ENCODE data around the gene CRELD1. TPM values are rescaled to one million over a fixed set of nuclear protein-coding genes. Genes with fewer than 3 reads are reported as not detected.

Gene CRELD1
- total RNA-seq, 1 experiment from 2014 or later, result 9.9 TPM

DNA sequence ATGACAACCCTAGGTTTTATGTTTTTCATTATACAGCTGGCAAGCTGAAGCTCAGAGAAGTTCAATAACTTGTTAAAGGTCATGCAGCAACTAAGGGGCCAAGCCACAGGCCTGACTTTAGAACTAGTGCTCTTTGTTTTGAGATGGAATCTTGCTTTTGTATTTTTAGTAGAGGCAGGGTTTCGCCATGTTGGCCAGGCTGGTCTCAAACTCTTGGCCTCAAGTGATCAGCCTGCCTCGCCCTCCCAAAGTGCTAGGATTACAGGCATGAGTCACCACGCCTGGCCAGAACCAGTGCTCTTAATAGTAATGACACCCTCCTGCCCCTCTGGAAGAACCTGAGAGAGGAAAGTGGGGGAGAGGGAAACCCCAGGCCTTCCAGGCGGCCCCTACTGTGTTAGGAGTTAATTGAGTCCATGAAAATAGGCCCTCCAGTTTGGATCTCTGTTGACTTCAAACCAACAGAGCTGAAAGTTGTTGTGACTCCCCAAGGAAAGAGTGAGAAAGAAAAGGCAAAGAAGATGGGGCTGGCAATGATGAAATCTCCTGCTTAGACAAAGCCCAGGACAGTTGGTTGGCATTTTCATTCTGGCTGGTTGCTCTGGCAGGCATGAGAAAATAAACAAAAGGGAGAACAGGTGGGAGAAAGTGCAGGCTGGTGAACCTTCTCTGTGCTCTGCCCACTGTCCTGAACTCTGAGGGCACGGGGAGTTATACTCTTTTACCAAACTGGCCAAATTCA is 22.1 kb downstream of the CRELD1 start:
- peak; percentile 55 for DNase-seq (ENCODE audit: low read depth)

DNA sequence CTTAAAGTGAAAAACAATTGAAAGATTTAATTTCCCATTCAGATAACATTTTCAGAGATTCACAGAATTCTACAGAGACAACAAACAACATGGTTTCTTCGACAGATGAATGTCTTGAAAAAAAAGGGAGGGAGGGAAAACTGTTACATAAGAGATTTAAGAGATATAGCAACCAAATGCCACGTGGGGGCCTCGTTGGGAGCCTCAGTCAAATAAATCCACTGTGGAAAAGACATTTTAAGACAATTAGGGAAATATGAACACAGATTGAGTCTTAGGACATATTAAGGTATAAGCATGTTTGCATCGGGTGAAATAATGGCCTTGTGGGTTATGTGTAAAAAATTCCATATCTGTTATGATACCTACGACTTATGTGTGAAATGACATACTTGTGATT is 23.6 kb downstream of the CRELD1 start:
- no peak for DNase-seq (ENCODE audit: low read depth)

DNA sequence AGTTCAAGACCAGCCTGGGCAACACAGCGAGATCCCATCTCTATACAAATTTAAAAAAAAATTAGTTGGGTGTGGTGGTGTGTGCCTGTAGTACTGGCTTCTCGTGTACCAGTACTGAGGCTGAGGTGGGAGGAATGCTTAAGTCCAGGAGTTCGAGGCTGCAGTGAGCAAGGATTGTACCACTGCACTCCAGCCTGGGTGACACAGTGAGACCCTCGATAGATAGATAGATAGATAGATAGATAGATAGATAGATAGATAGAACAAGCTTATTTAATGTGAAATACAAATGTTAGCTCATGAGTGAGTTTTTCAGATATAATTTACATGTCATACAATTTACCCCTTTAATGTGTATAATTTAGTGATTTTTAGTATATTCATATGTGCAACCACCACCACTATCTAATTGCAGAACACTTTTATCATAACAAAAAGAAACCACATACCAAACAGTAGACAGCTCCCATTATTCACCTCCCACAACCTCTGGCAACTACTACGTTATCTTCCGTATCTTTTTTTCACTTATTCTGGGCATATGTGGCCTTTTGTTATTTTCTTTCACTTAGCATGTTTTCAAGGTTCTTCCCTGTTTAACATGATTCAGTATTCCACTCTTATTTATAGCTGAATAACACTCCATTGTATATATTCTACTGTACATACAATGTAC is 31.7 kb downstream of the CRELD1 start:
- DNase-seq (ENCODE audit: low read depth), result no peak

DNA sequence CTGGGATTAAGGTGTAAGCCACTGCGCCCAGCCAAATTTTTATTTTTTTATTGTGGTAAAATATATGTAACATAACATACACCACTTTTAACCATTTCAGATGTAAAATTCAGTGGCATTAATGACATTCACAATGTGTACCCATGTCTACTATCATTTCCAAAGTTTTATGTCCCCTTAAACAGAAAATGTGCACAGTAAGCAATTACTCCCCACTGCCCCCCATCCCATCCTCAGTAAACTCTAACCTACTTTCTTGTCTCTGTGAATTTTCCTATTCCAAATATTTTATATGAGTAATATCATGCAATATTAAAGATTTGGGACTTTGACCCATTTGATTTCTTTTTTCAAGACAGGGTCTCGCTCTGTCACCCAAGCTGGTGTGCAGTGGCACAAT is 33.2 kb downstream of the CRELD1 start:
- DNase-seq (ENCODE audit: low read depth), result no peak

DNA sequence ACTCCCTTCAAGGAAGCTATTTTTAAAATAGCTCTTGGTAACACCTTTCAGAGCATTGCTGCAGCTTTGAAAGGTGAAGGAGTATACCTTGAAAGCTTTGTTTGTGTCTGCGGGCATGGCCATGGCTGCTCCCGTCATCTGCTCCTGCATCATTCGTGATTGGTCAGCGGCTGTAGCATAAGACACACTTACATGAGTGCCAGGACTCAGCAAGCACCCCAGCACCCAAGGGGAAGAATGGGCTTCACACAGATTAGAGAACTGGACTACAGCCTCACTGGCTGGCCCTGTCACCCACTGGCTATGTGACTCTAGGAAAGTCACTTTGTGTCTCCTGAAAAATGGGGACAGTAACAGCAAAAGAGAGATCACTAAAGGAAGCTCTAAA is 36.0 kb downstream of the CRELD1 start:
- no peak for DNase-seq (ENCODE audit: low read depth)

DNA sequence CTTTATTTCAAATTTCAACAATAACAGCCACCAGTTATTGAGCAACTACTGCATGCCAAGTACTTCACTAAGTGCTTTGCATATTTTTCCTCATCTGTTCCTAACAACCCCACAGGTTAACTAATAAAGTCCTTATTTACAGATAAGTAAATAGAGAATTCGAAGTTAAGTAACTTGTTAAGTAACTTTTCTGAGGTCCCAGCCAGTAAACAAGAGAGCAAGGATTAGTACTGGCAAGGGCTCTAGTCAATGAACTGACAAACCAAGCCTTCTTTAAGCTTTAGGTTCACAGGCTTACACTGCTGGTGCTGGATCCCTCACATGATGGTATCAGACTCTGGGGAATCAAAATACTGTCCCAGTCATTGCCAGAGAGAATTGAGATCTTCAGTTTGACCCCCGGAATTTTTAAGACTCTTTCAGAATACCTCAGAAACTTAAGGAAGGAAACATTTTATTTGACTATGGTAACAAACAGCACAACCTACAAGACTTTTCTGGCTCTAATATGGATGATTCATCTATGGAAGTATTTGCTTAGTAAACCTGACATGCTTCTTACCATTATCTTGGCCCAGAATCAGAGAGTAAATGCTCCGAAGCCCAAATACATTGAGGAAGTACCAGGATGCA is 36.5 kb downstream of the CRELD1 start:
- peak; percentile 55 for DNase-seq (ENCODE audit: low read depth)

DNA sequence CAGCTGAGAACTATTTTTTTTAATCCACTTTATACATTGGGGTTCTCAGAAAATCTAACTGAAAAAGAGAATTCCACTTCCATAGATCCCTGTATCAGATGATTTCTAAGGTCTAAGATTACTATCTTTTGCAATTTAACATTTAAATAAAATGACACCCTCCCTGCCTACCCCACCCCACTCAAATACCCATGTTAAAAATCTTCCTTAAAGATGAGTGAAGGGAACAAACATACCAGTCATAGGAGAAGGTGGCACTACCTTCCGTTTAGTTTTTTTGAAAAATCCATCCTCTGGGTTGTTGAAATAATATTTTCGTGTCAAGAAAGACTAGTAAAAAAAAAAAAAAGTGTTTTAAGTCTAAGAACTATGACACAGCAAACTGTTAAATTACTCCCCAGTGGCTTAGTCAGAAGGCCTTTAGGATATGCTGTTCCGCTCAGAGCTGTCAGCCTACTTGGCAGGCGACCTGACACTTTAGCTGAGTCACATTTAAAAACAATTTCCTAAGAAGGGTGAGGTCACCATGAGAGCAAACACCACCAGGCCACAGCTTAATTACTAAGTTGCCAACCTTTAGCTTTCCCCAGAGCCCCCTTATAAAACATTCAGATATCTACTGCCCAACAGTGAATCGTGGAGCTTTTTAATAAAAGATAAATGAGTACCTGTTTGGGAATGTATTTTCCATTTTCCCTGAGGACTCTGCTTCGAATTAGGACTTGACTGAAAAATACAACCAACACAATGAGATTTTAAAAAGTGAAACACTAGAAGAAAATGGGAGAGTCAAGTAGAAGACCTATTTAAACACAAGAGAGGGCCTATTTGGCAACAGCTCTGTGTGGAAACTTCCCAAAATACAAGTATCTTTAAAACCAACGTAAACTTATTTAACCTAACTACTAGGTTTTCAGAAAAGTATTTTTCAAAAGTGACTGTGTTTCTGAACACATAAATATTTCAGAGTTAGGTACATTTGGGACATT is 43.4 kb downstream of the CRELD1 start:
- DNase-seq (ENCODE audit: low read depth), result peak; percentile 98

DNA sequence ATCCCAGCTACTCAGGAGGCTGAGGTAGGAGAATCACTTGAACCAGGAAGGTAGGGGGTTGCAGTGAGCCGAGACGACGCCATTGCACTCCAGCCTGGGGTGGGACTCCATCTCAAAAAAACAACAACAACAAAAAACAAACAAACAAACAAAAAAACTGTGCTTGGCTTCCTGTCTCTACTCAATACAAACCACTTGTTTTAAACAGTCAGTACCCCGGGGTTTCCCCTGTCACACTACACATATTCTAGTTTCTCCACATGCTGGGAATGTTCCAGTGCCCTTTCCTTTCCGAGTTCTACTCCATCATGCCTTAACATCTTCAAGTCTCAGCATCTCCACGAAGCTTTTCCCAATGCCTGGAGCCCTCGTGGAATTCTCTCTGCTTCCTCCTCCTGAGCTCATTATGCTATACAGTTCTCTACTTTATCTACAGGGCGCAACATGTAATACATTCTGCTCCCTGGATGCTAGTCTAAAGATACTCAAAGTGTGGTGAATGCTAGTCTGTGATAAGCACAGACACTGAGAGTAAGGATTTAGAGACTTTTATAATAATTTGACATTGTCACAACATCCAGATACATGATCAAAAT is 45.2 kb downstream of the CRELD1 start:
- no peak for DNase-seq (ENCODE audit: low read depth)

DNA sequence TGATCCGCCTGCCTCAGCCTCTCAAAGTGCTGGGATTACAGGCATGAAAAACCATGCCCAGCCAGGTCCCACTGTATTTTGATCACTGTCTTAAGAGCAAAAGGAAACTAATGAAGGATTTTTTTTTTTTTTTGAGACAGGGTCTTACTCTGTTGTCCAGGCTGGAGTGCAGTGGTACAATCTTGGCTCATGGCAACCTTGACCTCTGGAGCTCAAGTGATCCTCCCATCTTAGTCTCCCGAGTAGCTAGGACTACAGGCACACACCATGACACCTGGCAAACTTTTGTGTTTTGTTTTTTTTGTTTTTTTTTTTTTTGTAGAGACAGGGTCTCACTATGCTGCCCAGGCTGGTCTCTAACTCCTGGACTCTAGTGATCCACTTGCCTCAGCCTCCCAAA is 46.6 kb downstream of the CRELD1 start:
- DNase-seq (ENCODE audit: low read depth), result no peak

DNA sequence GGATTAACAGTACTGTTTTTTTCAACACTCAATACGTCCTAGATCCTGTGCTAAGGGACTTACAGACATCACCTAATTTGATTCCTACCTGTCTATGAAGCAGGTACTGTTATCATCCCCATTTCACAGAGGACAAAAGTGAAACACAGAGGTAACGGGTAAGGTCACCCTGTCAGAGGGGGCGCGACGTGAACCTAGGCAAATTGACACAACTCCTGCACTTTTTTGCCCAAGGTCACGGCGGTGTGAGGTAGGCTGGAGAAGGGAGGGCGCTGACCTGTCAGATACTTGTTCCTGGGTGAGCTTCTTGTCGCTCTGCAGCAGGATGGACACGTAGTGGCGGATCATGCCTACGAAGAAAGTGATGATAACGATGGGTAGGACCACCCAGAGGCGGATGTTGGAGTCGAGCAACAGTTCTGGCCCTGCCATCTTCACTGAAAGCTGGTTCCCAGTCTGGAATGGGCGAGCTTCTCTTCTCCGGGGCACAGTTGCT is 52.6 kb downstream of the CRELD1 start:
- no peak for DNase-seq (ENCODE audit: low read depth)

DNA sequence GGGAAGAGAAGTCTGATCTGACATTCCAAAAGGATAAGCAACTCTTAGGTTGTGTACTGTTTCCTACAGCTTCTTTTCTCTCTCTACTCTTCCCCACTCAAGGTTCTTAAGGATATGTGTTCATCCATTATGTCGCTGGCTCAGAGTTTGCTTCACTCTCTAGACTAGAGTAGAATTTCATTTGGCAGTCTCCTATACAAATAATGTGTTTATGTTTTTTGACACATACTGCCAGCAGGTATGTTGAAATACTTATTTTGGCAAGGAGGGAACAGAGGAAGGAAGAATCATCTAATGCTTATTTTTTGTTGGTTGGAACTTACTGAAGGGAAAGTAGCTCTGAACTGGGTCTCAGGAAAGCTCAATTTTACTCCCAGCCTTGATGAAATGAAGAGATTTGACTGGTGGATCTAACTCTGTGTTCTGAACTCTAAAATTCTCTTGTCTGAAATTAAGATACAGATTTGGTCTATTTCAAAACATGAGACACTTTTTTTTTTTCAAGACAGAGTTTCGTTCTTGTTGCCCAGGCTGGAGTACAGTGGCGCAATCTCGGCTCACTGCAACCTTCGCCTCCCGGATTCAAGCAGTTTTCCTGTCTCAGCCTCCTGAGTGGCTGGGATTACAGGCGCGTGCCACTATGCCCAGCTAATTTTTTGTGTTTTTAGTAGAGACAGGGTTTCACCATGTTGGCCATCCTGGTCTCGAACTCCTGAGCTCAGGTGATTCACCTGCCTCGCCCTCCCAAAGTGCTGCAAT is 60.6 kb downstream of the CRELD1 start:
- peak; percentile 36 for DNase-seq (ENCODE audit: low read depth)

Other genes starting within 250 kb of the CRELD1 start
- gene CPNE9, start 230.0 kb upstream of the CRELD1 start, total RNA-seq (2014; rRNA removed), result not detected in 2 replicates
- gene BRPF1, start 202.1 kb upstream of the CRELD1 start, total RNA-seq (2014; rRNA removed), result 16.9 and 22.2 TPM in 2 replicates
- gene OGG1, start 183.9 kb upstream of the CRELD1 start, total RNA-seq (2014; rRNA removed), result 34.6 and 41.6 TPM in 2 replicates
- gene CAMK1, start 163.9 kb upstream of the CRELD1 start, total RNA-seq (2014; rRNA removed), result 27.6 and 31.2 TPM in 2 replicates
- gene TADA3, start 141.4 kb upstream of the CRELD1 start, total RNA-seq (2014; rRNA removed), result 140 and 147 TPM in 2 replicates
- gene ARPC4, start 140.8 kb upstream of the CRELD1 start, total RNA-seq (2014; rRNA removed), result 310 and 367 TPM in 2 replicates
- 15.4 and 17.3 TPM in 2 replicates for gene TTLL3, start 123.6 kb upstream of the CRELD1 start, total RNA-seq (2014; rRNA removed)
- gene RPUSD3, start 89.8 kb upstream of the CRELD1 start, total RNA-seq (2014; rRNA removed), result 48.0 and 60.2 TPM in 2 replicates
- not detected in 2 replicates for gene CIDEC, start 53.6 kb upstream of the CRELD1 start, total RNA-seq (2014; rRNA removed)
- 54.1 and 56.5 TPM in 2 replicates for gene JAGN1, start 43.2 kb upstream of the CRELD1 start, total RNA-seq (2014; rRNA removed)
- 1.1 and 1.9 TPM in 2 replicates for gene IL17RE, start 31.0 kb upstream of the CRELD1 start, total RNA-seq (2014; rRNA removed)
- 30.1 and 42.3 TPM in 2 replicates for gene IL17RC, start 16.7 kb upstream of the CRELD1 start, total RNA-seq (2014; rRNA removed)
- 1.4 and 2.5 TPM in 2 replicates for gene PRRT3, start 18.6 kb downstream of the CRELD1 start, total RNA-seq (2014; rRNA removed)
- gene EMC3, start 53.0 kb downstream of the CRELD1 start, total RNA-seq (2014; rRNA removed), result 82.7 and 126 TPM in 2 replicates
- gene FANCD2, start 92.6 kb downstream of the CRELD1 start, total RNA-seq (2014; rRNA removed), result 26.3 and 32.9 TPM in 2 replicates
- gene FANCD2OS, start 174.4 kb downstream of the CRELD1 start, total RNA-seq (2014; rRNA removed), result not detected in 2 replicates
- 97.1 and 113 TPM in 2 replicates for gene BRK1, start 181.8 kb downstream of the CRELD1 start, total RNA-seq (2014; rRNA removed)
- 26.9 and 28.4 TPM in 2 replicates for gene VHL, start 207.9 kb downstream of the CRELD1 start, total RNA-seq (2014; rRNA removed)
- gene IRAK2, start 231.1 kb downstream of the CRELD1 start, total RNA-seq (2014; rRNA removed), result 5.9 and 7.6 TPM in 2 replicates